ENCODE data around the gene HEG1.

The HEG1 gene

GRCh38 chr3:125013095-125013494, 42.7 kb downstream of the HEG1 start:
- peaks cover 0 to 1% of the 10 kb centered on the region in 2 donors for H3K4me1 ChIP-seq (ENCODE audit: control insufficient read depth in 2 of 2, insufficient read depth in 1 of 2, low read depth in 1 of 2, low read length in 2 of 2)
- H3K27me3 ChIP-seq (ENCODE audit: control insufficient read depth in 3 of 3, insufficient read depth in 3 of 3, low read depth in 1 of 3, low read length in 3 of 3), result no peaks in the 10 kb centered on the region
- no peak overlapping the region for H2BK15ac ChIP-seq (ENCODE audit: low read length)
- H3K9ac ChIP-seq (ENCODE audit: low read depth, low read length, poor library complexity), result no peak overlapping the region
- H2AK5ac ChIP-seq (ENCODE audit: low read depth, low read length), result no peak overlapping the region
- WGBS, 2 donors (ENCODE audit: extremely low coverage in 2 of 2, insufficient read length in 2 of 2, insufficient replicate concordance in 1 of 2), result no CpG with 5 or more reads among the region's 1 CpG
- no peak overlapping the region for H2BK12ac ChIP-seq (ENCODE audit: low read length)
- H3K79me1 ChIP-seq (ENCODE audit: low read depth, low read length), result peaks cover 3% of the 10 kb centered on the region
- no peak overlapping the region for H2BK120ac ChIP-seq (ENCODE audit: low read depth, low read length)
- no peak overlapping the region for H4K91ac ChIP-seq (ENCODE audit: low read depth, low read length, poor library complexity)
- H3K36me3 ChIP-seq (replicated peaks in 1 of 2; ENCODE audit: control insufficient read depth in 2 of 2, insufficient read depth in 2 of 2, low read length in 2 of 2), result peaks cover 22 to 90% of the 10 kb centered on the region in 2 donors
- H3K23ac ChIP-seq (ENCODE audit: low read depth, low read length, poor library complexity), result no peak overlapping the region
- H4K8ac ChIP-seq (ENCODE audit: low read depth, low read length), result no peak overlapping the region
- H3K14ac ChIP-seq (ENCODE audit: low read length), result no peak overlapping the region
- H2AFZ ChIP-seq (ENCODE audit: low read length), result no peak overlapping the region
- H3K4ac ChIP-seq (ENCODE audit: low read length), result no peak overlapping the region
- no peak overlapping the region for H3K27ac ChIP-seq (replicated peaks; ENCODE audit: low read length)
- H3K4me2 ChIP-seq (ENCODE audit: insufficient read depth, low read length, poor library complexity, severe bottlenecking), result no peak overlapping the region
- H3K9me3 ChIP-seq (replicated peaks in 1 of 2; ENCODE audit: control insufficient read depth in 2 of 2, insufficient read depth in 1 of 2, low read depth in 1 of 2, low read length in 2 of 2), result peaks cover 0 to 2% of the 10 kb centered on the region in 2 donors
- DNase-seq (ENCODE audit: low spot score), result no peak
- no peak overlapping the region for H3K4me3 ChIP-seq (ENCODE audit: low read length in 2 of 2)
- no peak overlapping the region for H3K18ac ChIP-seq (ENCODE audit: low read length)
- H2BK5ac ChIP-seq (ENCODE audit: low read length), result no peak overlapping the region

GRCh38 chr3:125011941-125012340, 43.9 kb downstream of the HEG1 start:
- Histone ChIP-seq H3K36me3 (replicated peaks in 1 of 2; ENCODE audit: control insufficient read depth in 2 of 2, insufficient read depth in 2 of 2, low read length in 2 of 2) (peaks cover 22 to 94% of the 10 kb centered on the region in 2 donors), H3K18ac (ENCODE audit: low read length) (no peak overlapping the region), H3K4ac (ENCODE audit: low read length) (no peak overlapping the region), H3K4me3 (ENCODE audit: low read length in 2 of 2) (no peak overlapping the region), H2AFZ (ENCODE audit: low read length) (no peak overlapping the region), H3K9ac (ENCODE audit: low read depth, low read length, poor library complexity) (no peak overlapping the region), H3K4me1 (ENCODE audit: control insufficient read depth in 2 of 2, insufficient read depth in 1 of 2, low read depth in 1 of 2, low read length in 2 of 2) (peaks cover 0 to 1% of the 10 kb centered on the region in 2 donors), H4K8ac (ENCODE audit: low read depth, low read length) (no peak overlapping the region), H3K9me3 (replicated peaks in 1 of 2; ENCODE audit: control insufficient read depth in 2 of 2, insufficient read depth in 1 of 2, low read depth in 1 of 2, low read length in 2 of 2) (peaks cover 2 to 3% of the 10 kb centered on the region in 2 donors), H2BK15ac (ENCODE audit: low read length) (no peak overlapping the region), H2AK5ac (ENCODE audit: low read depth, low read length) (no peak overlapping the region), H2BK120ac (ENCODE audit: low read depth, low read length) (no peak overlapping the region), H2BK5ac (ENCODE audit: low read length) (no peak overlapping the region), H3K79me1 (ENCODE audit: low read depth, low read length) (peaks cover 3% of the 10 kb centered on the region), H3K4me2 (ENCODE audit: insufficient read depth, low read length, poor library complexity, severe bottlenecking) (no peak overlapping the region), H4K91ac (ENCODE audit: low read depth, low read length, poor library complexity) (no peak overlapping the region), H3K14ac (ENCODE audit: low read length) (no peak overlapping the region), H3K27me3 (ENCODE audit: control insufficient read depth in 3 of 3, insufficient read depth in 3 of 3, low read depth in 1 of 3, low read length in 3 of 3) (no peaks in the 10 kb centered on the region), H3K23ac (ENCODE audit: low read depth, low read length, poor library complexity) (no peak overlapping the region), H3K27ac (replicated peaks; ENCODE audit: low read length) (no peak overlapping the region), H2BK12ac (ENCODE audit: low read length) (no peak overlapping the region)
- no CpG with 5 or more reads among the region's 7 CpGs for WGBS, 2 donors (ENCODE audit: extremely low coverage in 2 of 2, insufficient read length in 2 of 2, insufficient replicate concordance in 1 of 2)
- DNase-seq (ENCODE audit: low spot score), result no peak

- H3K4ac ChIP-seq (ENCODE audit: low read length), result no peak overlapping the region
- H2BK5ac ChIP-seq (ENCODE audit: low read length), result no peak overlapping the region
- no peak overlapping the region for H3K18ac ChIP-seq (ENCODE audit: low read length)
- H2BK15ac ChIP-seq (ENCODE audit: low read length), result no peak overlapping the region
- peaks cover 3% of the 10 kb centered on the region for H3K79me1 ChIP-seq (ENCODE audit: low read depth, low read length)
- no peak overlapping the region for H2AK5ac ChIP-seq (ENCODE audit: low read depth, low read length)
- H4K8ac ChIP-seq (ENCODE audit: low read depth, low read length), result no peak overlapping the region
- H3K23ac ChIP-seq (ENCODE audit: low read depth, low read length, poor library complexity), result no peak overlapping the region
- peaks cover 2 to 3% of the 10 kb centered on the region in 2 donors for H3K9me3 ChIP-seq (replicated peaks in 1 of 2; ENCODE audit: control insufficient read depth in 2 of 2, insufficient read depth in 1 of 2, low read depth in 1 of 2, low read length in 2 of 2)
- no peak overlapping the region for H2AFZ ChIP-seq (ENCODE audit: low read length)
- H3K4me1 ChIP-seq (ENCODE audit: control insufficient read depth in 2 of 2, insufficient read depth in 1 of 2, low read depth in 1 of 2, low read length in 2 of 2), result peaks cover 5 to 8% of the 10 kb centered on the region in 2 donors
- no peak overlapping the region for H3K9ac ChIP-seq (ENCODE audit: low read depth, low read length, poor library complexity)
- no peak overlapping the region for H2BK120ac ChIP-seq (ENCODE audit: low read depth, low read length)
- no peak overlapping the region for H2BK12ac ChIP-seq (ENCODE audit: low read length)
- no peak overlapping the region for H4K91ac ChIP-seq (ENCODE audit: low read depth, low read length, poor library complexity)
- H3K36me3 ChIP-seq (replicated peaks in 1 of 2; ENCODE audit: control insufficient read depth in 2 of 2, insufficient read depth in 2 of 2, low read length in 2 of 2), result peaks cover 24 to 96% of the 10 kb centered on the region in 2 donors
- H3K14ac ChIP-seq (ENCODE audit: low read length), result no peak overlapping the region
- H3K27ac ChIP-seq (replicated peaks; ENCODE audit: low read length), result no peak overlapping the region
- no peak for DNase-seq (ENCODE audit: low spot score)
- H3K4me2 ChIP-seq (ENCODE audit: insufficient read depth, low read length, poor library complexity, severe bottlenecking), result no peak overlapping the region
- no peak overlapping the region for H3K4me3 ChIP-seq (ENCODE audit: low read length in 2 of 2)
- H3K27me3 ChIP-seq (ENCODE audit: control insufficient read depth in 3 of 3, insufficient read depth in 3 of 3, low read depth in 1 of 3, low read length in 3 of 3), result no peaks in the 10 kb centered on the region
- no CpG with 5 or more reads among the region's 7 CpGs for WGBS, 2 donors (ENCODE audit: extremely low coverage in 2 of 2, insufficient read length in 2 of 2, insufficient replicate concordance in 1 of 2)
Observed at GRCh38 chr3:125010393-125010792, 45.4 kb downstream of the HEG1 start.

GRCh38 chr3:125008766-125009165, 47.0 kb downstream of the HEG1 start:
- no peak overlapping the region for H2AFZ ChIP-seq (ENCODE audit: low read length)
- peaks cover 24 to 97% of the 10 kb centered on the region in 2 donors for H3K36me3 ChIP-seq (replicated peaks in 1 of 2; ENCODE audit: control insufficient read depth in 2 of 2, insufficient read depth in 2 of 2, low read length in 2 of 2)
- H4K91ac ChIP-seq (ENCODE audit: low read depth, low read length, poor library complexity), result no peak overlapping the region
- WGBS, 2 donors (ENCODE audit: extremely low coverage in 2 of 2, insufficient read length in 2 of 2, insufficient replicate concordance in 1 of 2), result no CpG with 5 or more reads among the region's 4 CpGs
- no peak overlapping the region for H3K9ac ChIP-seq (ENCODE audit: low read depth, low read length, poor library complexity)
- no peak overlapping the region for H3K4me2 ChIP-seq (ENCODE audit: insufficient read depth, low read length, poor library complexity, severe bottlenecking)
- no peaks in the 10 kb centered on the region for H3K27me3 ChIP-seq (ENCODE audit: control insufficient read depth in 3 of 3, insufficient read depth in 3 of 3, low read depth in 1 of 3, low read length in 3 of 3)
- H3K79me1 ChIP-seq (ENCODE audit: low read depth, low read length), result no peaks in the 10 kb centered on the region
- H2BK5ac ChIP-seq (ENCODE audit: low read length), result no peak overlapping the region
- H2BK12ac ChIP-seq (ENCODE audit: low read length), result no peak overlapping the region
- no peak overlapping the region for H3K18ac ChIP-seq (ENCODE audit: low read length)
- H2BK120ac ChIP-seq (ENCODE audit: low read depth, low read length), result no peak overlapping the region
- H3K4me1 ChIP-seq (ENCODE audit: control insufficient read depth in 2 of 2, insufficient read depth in 1 of 2, low read depth in 1 of 2, low read length in 2 of 2), result peaks cover 10 to 17% of the 10 kb centered on the region in 2 donors
- H2BK15ac ChIP-seq (ENCODE audit: low read length), result no peak overlapping the region
- H3K14ac ChIP-seq (ENCODE audit: low read length), result no peak overlapping the region
- no peak overlapping the region for H2AK5ac ChIP-seq (ENCODE audit: low read depth, low read length)
- DNase-seq (ENCODE audit: low spot score), result no peak
- no peak overlapping the region for H4K8ac ChIP-seq (ENCODE audit: low read depth, low read length)
- no peak overlapping the region for H3K27ac ChIP-seq (replicated peaks; ENCODE audit: low read length)
- no peak overlapping the region for H3K4ac ChIP-seq (ENCODE audit: low read length)
- H3K4me3 ChIP-seq (ENCODE audit: low read length in 2 of 2), result no peak overlapping the region
- no peak overlapping the region for H3K23ac ChIP-seq (ENCODE audit: low read depth, low read length, poor library complexity)
- peaks cover 2 to 3% of the 10 kb centered on the region in 2 donors for H3K9me3 ChIP-seq (replicated peaks in 1 of 2; ENCODE audit: control insufficient read depth in 2 of 2, insufficient read depth in 1 of 2, low read depth in 1 of 2, low read length in 2 of 2)
